Osteocyte (in vitro differentiated cells): Measurements from ENCODE around the gene ARHGAP8. TPM values are rescaled to one million over a fixed set of nuclear protein-coding genes. Genes with fewer than 3 reads are reported as not detected.

Experiments
- DNase-seq: peaks from one replicate; pipeline ENCODE4 v3.0.0; 2021; ENCODE audit warnings: mixed read lengths; ENCODE audit not compliant: unreplicated experiment; ENCODE audit errors: extremely low spot score
- H3K27ac Mint-ChIP-seq: one replicate; pipeline ENCODE4 v1.8.0; 2021; ENCODE audit warnings: mild to moderate bottlenecking, mixed read lengths; ENCODE audit not compliant: unreplicated experiment
- H3K27me3 Mint-ChIP-seq: one replicate; pipeline ENCODE4 v1.8.0; 2021; ENCODE audit warnings: mixed read lengths; ENCODE audit not compliant: unreplicated experiment
- H3K36me3 Mint-ChIP-seq: one replicate; pipeline ENCODE4 v1.8.0; 2021; ENCODE audit warnings: mixed read lengths; ENCODE audit not compliant: unreplicated experiment
- H3K4me1 Mint-ChIP-seq: one replicate; pipeline ENCODE4 v1.8.0; 2021; ENCODE audit warnings: mixed read lengths; ENCODE audit not compliant: unreplicated experiment
- H3K4me3 Mint-ChIP-seq: one replicate; pipeline ENCODE4 v1.8.0; 2021; ENCODE audit warnings: mild to moderate bottlenecking, moderate library complexity, mixed read lengths; ENCODE audit not compliant: unreplicated experiment
- H3K9me3 Mint-ChIP-seq: one replicate; pipeline ENCODE4 v1.8.0; 2021; ENCODE audit warnings: mixed read lengths; ENCODE audit not compliant: unreplicated experiment
- total RNA-seq: library from RNA; stranded (reverse); gene quantifications from 2 replicates; pipeline ENCODE4 v1.2.1, GENCODE V29; 2021
- TF ChIP-seq, protein P1 (sequence below): fragments of 200-600 bp; sonication (generic); IDR thresholded peaks from 2 replicates; pipeline ENCODE4 v1.5.0; 2021; ENCODE audit warnings: antibody characterized with exemption, mild to moderate bottlenecking, moderate library complexity

ARHGAP8 gene
- total RNA-seq, 1 donor from 2014 or later = 0.89 TPM

- peaks cover 15% of the 10 kb centered on the region for H3K9me3 Mint-ChIP-seq
- TF ChIP-seq, protein P1, sequence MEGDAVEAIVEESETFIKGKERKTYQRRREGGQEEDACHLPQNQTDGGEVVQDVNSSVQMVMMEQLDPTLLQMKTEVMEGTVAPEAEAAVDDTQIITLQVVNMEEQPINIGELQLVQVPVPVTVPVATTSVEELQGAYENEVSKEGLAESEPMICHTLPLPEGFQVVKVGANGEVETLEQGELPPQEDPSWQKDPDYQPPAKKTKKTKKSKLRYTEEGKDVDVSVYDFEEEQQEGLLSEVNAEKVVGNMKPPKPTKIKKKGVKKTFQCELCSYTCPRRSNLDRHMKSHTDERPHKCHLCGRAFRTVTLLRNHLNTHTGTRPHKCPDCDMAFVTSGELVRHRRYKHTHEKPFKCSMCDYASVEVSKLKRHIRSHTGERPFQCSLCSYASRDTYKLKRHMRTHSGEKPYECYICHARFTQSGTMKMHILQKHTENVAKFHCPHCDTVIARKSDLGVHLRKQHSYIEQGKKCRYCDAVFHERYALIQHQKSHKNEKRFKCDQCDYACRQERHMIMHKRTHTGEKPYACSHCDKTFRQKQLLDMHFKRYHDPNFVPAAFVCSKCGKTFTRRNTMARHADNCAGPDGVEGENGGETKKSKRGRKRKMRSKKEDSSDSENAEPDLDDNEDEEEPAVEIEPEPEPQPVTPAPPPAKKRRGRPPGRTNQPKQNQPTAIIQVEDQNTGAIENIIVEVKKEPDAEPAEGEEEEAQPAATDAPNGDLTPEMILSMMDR = no peak
- H3K27me3 Mint-ChIP-seq = peaks cover 8% of the 10 kb centered on the region
- no peak overlapping the region for H3K27ac Mint-ChIP-seq
- no peaks in the 10 kb centered on the region for H3K4me1 Mint-ChIP-seq
- no peak overlapping the region for H3K4me3 Mint-ChIP-seq
- DNase-seq = no peak
- no peaks in the 10 kb centered on the region for H3K36me3 Mint-ChIP-seq
Measured at GRCh38 chr22:44906248-44906936, 154.0 kb downstream of the ARHGAP8 start.

DNA sequence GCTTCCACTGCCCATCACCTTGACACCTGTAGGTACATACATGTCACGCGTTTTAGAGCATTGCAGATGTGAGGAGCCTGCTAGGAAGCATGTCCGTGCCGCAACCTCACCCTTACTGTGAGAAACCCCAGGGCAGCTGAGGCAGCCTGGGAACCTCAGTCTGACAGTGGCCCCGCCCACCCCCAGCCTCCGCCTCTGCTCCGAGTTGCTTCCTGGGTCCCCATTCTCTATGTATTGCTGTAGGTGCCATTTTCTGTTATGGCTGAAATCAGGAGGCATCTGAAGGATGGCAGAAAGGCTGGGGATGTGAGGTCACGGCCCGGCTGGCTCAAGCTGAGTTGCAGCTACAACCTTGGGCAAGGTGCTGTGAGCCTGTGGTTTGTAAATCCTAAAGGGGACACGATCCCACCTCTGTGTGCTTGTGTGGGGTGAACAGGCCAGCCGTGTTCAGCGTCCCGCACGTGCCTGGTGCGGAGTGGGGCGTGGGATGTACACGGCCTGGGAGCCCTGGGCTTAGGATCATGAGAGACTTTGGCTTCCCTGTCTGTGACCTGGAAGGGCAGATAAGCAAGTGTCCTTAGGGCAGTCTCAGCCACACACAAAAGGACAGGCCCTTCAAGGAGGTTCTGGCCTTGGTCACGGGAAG lies 154.7 kb downstream of the ARHGAP8 start:
- peaks cover 8% of the 10 kb centered on the region for H3K27me3 Mint-ChIP-seq
- no peak overlapping the region for H3K4me3 Mint-ChIP-seq
- DNase-seq = no peak
- H3K4me1 Mint-ChIP-seq = no peaks in the 10 kb centered on the region
- TF ChIP-seq, protein P1 = no peak
- no peaks in the 10 kb centered on the region for H3K36me3 Mint-ChIP-seq
- peaks cover 15% of the 10 kb centered on the region for H3K9me3 Mint-ChIP-seq
- no peak overlapping the region for H3K27ac Mint-ChIP-seq

GRCh38 chr22:44907765-44908737 lies 155.7 kb downstream of the ARHGAP8 start:
- H3K27ac Mint-ChIP-seq = no peak overlapping the region
- TF ChIP-seq, protein P1 = no peak
- H3K4me3 Mint-ChIP-seq = no peak overlapping the region
- DNase-seq = no peak
- peaks cover 8% of the 10 kb centered on the region for H3K9me3 Mint-ChIP-seq
- H3K4me1 Mint-ChIP-seq = no peaks in the 10 kb centered on the region
- peaks cover 5% of the 10 kb centered on the region for H3K27me3 Mint-ChIP-seq
- no peaks in the 10 kb centered on the region for H3K36me3 Mint-ChIP-seq

DNA sequence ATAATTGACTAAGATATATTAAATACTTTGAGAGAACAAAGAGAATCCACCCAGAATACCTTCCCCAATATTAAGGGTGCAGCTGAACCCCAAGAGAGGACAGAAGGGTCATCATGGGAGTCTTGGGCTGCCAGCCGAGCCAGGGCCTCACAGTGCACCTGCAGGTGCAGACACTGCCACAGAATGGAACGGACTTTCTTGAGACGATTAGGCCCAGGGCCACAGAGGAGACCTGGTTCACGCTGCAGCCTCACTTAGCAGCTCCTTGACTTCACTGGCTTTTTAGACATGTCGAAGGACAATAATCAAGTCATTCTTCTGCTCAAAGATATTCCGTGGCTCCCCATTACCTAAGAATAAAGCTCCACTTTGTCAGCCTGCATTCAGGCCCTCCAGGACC lies 156.9 kb downstream of the ARHGAP8 start:
- no peak for DNase-seq
- Mint-ChIP-seq H3K4me1 (no peaks in the 10 kb centered on the region), H3K27me3 (peaks cover 3% of the 10 kb centered on the region), H3K27ac (no peak overlapping the region), H3K4me3 (no peak overlapping the region), H3K36me3 (no peaks in the 10 kb centered on the region), H3K9me3 (peaks cover 6% of the 10 kb centered on the region)
- TF ChIP-seq, protein P1 = no peak

Other genes starting within 250 kb of the ARHGAP8 start
- gene PRR5, start 50.4 kb upstream of the ARHGAP8 start, total RNA-seq = 13.5 and 14.8 TPM in 2 replicates